CD4-positive, alpha-beta T cell treated with Interleukin-4 for 1 hour (primary cell): ENCODE data around the gene RARS2.
"Not testable (repeated sequence)": the region's sequence is repeated elsewhere in the genome, so short reads cannot be mapped to it uniquely, and the experiment has no call there.

Experiments
- DNase-seq, 2 donors: peaks; one replicate each; pipeline ENCODE4 v3.0.0-alpha.2; 2020 to 2022

Gene RARS2

GRCh38 chr6:87494761-87495422 is 94.9 kb downstream of the RARS2 start:
- no peak for DNase-seq

- DNase-seq: not testable (repeated sequence)
These were observed 100.5 kb downstream of the RARS2 start for GRCh38 chr6:87489326-87489725.

DNA sequence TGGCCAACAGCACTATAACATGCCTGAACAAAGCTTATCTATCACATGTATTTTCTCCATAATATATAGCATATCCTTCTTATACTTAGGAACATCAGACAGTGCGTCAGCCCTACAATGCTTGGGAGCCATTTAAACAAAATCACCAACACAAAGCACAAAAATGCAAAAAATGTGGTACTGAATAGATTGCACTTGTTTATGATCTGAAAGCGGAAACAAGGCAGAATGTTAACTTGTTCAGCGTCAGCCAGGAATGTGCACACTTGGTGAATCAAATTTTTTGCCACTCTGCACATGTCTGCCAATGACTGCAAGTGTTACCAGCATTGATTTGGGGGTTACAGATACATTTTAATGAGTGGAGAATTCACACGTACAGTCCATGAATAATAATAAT is 102.2 kb downstream of the RARS2 start:
- no peak for DNase-seq

DNA sequence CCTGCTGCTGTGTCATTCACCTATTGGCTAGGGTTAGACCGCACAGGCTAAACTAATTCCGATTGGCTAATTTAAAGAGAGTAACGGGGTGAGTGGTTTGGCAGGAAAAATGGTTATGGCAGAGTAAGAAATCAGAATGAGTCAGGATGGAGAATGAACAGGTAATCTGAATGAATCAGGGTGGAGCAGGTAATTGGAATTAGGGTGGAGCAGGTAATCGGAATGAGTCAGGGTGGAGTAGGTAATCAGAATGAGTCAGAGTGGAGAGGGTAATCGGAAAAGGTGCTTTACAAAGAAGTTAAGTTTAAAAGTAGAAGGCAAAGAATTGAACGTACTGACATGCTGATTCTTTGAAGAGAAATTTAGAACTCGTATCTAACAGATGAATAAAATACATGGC is 105.3 kb downstream of the RARS2 start:
- DNase-seq: no peak

GRCh38 chr6:87483929-87484328 is 105.9 kb downstream of the RARS2 start:
- DNase-seq: no peak

- no peak for DNase-seq
These were observed 107.4 kb downstream of the RARS2 start for GRCh38 chr6:87482366-87482765.

GRCh38 chr6:87481931-87482330 is 107.9 kb downstream of the RARS2 start:
- no peak for DNase-seq

DNA sequence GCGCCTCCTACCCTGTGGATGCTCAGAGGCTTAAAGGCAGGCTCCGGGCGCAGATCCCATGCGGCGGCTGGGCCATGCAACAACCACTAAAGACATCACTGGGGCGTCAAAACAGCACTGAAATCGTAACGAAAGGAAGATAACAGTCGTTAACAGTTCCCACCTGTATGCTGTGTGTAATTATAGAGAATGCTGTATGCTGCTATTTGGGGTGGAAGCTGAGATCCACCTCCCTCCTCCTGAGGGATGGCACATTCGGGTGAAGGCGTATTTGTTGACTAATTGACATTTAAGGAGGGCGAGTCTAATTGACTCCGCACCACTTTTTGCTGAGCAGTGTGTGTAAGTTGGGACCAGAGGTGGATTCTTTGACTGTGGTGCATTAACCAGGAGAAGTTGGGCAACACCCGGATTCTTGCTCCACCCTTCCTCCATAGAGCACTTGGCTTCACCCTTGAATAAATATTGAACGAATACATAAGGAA is 116.3 kb downstream of the RARS2 start:
- peak in 1 of 2 donors; percentile 50 for DNase-seq

GRCh38 chr6:87472525-87473418 is 117.0 kb downstream of the RARS2 start, which contains the start of gene SLC35A1:
Gene SLC35A1, plus strand, starts transcription at chr6:87472974. Its CDS starts 30 bp downstream, at chr6:87473004.
- DNase-seq: peak; percentile 84 to 88

- no peak for DNase-seq
These were observed 124.7 kb downstream of the RARS2 start for GRCh38 chr6:87465051-87465450.
